CD4-positive, alpha-beta T cell treated with Interleukin-10 for 1 hour (primary cell): Measurements from ENCODE around the gene NOP53.
"Not testable (repeated sequence)": the region's sequence is repeated elsewhere in the genome, so short reads cannot be mapped to it uniquely, and the experiment has no call there.

ENCODE experiments used
- DNase-seq: peaks from one replicate; pipeline ENCODE4 v3.0.0-alpha.2; 2020

The NOP53 gene

DNA sequence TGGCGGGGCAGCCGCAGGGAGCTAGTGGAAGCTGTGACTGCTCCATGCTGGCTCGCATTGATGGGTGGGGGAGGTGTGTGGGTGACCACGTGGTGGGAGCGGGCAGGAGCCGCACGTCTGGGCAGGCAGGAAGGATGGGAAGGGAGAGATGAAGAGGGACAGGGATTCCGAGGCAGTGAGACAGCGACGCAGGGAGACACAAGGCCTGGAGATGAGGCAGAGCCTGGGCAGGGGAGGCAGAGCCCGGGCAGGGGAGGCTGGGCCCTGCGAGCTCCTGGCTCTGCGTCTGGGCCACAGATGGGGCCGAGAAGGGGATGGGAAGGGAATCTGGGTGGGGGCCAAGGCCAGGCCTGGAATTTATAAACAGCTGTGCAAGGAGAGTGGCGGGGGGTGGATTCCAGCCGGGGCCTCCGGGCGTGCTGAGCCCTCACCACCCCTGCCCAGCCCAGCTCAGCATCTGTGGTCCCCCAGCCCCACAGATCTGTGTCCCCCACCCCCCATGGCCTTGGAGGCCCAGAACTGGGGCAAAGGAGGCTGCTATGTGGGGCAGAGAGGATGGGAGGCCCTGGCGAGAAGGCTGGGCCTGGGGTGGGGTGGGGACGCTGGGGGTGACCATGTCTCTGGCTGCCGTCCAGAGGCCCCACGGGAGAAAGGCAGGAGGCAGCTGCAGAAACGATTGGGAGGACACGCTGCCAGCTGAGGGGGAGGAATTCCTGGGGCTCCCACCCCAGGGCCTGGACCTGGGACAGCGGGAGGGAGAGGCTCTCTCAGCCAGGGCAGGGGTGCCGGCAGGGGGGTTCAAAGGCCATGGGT lies 26.1 kb upstream of the NOP53 start:
- DNase-seq, result no peak

DNA sequence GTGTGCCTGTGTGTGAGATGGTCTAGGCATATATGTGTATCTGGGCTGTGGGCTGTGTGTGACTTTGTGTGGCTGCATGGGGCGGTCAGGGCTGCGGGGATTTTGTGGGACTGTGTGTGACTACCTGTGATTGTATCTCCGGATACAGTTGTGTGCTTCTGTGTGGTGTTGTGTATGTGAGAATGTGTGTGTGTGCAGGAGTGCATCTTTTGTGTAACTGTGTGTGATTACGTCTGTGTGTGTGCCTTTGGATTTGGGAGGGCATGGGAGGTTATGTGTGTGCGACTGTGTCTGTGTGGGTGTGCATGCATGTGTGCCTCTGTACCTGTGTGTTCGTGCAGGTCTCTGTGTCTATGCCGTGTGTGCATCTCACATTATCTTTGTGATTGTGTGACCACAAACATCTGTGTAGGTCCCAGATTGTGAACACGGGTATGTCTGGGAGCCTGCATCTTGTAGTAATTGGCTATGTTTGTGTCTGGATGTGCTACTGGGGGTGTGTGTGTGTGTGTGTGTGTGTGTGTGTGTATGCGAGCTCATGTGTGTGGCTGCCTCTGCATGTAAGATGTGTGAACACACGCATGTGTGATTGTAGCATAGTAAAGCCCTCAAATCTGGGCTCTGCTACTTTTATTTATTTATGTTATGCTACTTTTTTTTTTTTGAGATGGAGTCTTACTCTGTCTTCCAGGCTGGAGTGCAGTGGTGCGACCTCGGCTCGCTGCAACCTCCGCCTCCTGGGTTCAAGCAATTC lies 24.5 kb upstream of the NOP53 start:
- no peak for DNase-seq

DNA sequence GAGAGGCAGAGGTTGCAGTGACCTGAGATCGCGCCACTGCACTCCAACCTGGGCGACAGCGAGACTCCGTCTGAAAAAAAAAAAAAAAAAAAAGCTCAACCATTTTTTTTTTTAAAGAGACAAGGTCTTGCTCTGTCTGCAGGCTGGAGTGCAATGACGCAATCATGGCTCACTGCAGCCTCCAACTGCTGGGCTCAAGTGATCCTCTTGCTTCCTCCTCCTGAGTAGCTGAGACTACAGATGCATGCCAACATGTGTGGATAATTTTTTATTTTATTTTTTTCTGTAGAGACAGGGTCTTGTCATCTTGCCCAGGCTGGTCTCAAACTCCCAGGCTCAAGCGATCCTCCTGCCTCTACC lies 21.8 kb upstream of the NOP53 start:
- DNase-seq, result no peak

DNA sequence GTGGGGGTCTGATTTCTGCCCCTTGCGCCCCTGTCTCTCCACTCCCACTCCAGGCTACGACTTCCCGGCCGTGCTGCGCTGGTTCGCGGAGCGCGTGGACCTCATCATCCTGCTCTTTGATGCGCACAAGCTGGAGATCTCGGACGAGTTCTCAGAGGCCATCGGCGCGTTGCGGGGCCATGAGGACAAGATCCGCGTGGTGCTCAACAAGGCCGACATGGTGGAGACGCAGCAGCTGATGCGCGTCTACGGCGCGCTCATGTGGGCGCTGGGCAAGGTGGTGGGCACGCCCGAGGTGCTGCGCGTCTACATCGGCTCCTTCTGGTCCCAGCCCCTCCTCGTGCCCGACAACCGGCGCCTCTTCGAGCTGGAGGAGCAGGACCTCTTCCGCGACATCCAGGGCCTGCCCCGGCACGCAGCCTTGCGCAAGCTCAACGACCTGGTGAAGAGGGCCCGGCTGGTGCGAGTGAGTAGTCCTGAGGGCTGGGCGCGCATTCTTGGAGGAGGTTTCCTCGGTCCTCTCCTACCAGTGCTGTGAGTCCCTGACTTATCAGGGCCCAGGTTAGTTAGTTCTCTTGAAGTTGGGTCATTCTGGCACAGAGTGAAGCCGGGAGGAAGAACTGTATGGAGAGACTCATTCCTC lies 19.5 kb upstream of the NOP53 start:
- DNase-seq, result no peak

DNA sequence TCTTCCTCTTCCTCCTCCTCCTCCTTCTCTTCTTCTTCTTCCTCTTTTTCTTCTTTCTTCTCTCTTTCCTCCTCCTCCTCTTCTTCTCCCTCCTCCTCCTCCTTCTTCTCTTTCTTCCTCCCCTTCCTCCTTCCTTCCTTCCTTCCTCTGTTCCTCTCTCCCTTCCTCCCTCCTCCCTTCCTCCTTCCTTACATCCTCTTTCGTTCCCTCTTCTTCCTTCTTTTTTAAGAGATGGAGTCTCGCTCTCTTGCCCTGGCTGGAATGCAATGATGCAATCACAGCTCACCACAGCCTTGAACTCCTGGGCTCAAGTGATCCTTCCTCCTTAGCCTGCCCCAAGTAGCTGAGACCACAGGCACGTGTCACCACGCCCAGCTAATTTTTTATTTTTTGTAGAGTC lies 18.9 kb upstream of the NOP53 start:
- no peak for DNase-seq

DNA sequence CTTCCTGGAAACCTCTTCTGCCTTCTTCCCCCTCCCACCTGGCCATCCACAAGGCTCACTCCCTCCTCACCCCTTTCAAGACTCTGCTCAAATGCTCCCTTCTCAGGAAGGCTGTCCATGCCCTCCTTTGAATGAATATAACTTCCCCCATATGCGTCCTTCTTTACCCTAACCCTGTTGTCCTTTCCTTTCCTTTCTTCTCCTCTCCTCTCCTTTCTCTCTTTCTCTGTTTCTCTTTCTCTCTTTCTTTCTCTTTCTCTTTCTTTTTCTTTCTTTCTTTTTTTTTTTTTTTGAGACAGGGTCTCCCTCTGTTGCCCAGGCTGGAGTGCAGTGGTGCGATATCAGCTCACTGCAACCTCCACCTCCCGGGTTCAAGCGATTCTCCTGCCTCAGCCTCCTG lies 17.1 kb upstream of the NOP53 start:
- not testable (repeated sequence) for DNase-seq

DNA sequence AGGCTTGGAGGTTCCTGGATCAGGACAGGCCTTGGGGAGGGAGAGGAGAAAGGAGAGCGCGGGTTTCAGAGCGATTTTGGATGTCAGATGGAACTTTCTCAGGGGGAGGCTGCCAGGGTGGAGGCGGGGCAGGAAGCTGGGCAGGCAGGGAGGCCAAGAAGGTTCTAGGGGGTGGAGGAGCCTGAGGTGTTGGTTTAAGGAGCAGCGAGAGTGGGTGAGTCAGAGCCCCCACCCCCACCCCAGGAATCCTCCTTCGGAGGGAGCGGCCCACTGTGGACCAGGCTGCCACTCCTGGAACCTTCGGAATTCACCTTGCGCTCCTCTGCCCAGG lies 15.9 kb upstream of the NOP53 start:
- DNase-seq, result no peak

DNA sequence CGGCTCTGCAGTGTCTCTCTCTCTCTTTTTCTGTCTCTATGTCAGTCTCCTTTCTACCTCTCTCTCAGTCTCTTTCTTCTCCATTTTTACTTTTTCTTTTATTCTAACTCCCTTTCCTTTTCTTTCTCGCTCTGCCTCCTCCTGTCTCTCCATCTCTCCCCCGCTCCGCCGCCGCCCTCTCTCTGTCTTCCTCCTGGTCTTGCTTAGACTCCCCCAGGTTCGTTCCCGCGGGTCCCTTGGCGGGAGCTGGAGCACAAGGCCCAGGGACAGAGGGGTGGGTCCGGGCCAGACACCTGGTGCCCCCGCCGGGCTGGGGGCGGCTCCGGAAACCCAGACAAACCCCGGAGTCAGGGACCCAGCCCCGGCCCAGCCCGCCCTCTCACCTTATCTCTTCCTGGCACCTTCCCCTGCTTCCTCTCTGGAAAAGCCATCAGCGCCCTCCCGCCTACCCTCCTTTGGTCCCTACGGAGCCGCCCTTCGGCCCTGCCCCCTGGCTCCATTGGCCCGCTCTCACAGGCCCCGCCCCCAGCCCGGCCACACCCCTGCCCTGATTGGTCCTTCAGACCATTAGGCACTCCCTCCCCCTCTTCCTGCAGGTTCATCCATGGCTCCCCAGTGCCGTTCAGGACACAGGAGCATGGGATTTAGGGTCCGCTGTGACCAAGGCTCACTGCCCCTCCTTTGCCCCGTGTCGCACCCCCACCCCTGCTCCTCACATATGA lies 15.4 kb upstream of the NOP53 start:
- DNase-seq, result peak; percentile 14

DNA sequence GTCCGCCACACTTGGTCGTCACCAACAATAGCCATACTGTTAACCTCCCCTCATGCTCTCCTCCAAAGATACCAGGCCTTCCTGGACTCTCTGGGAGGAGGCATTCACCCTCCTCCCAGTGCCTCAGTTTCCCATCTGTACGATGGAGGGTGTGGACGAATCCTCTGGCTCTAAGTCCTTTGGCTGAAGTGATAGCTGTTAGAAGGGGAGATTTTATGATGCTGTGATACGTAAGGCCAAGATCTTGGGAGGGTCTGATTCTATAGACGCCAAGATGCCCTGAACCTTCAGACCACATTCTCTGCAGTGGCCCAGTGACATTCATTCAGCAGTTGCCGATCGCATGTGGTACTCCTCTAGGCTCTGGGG lies 14.8 kb upstream of the NOP53 start:
- DNase-seq, result no peak

DNA sequence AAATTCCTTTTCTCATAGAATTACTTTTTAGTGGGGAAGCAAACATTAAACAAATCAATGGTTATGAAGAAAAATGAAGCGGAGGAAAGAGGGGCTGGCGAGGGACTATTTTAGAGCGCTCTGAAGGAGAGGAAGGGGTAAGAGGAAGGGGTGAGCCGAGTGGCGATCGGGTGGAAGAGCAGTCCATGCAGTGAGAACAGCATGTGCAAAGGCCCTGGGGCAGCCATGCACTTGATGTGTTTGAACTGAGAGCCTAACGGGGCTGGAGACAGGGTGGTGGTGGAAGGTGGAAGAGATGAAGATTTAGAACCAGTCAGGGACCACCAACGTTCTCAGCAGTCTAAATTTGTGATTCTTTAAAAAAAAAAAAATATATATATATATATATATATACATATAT lies 14.4 kb upstream of the NOP53 start:
- DNase-seq, result no peak

DNA sequence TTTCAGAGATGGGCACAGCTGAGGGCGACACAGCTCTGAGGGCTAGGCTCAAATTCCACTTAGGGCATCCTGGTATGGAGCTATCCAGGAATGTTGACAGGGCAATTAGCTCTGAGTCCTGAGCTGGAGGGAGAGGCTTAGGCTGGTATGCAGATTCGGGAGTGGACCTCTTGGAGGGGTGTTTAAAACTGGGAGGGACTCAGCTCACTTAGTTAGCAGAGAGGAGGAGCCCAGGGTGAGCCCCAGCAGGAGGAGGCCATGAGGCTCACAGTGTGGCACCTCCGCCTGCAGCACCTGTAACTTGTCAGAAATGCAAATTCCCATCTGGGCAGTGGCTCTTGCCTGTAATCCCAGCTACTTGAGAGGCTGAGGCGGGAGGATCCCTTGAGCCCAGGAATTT lies 10.2 kb upstream of the NOP53 start:
- DNase-seq, result no peak

DNA sequence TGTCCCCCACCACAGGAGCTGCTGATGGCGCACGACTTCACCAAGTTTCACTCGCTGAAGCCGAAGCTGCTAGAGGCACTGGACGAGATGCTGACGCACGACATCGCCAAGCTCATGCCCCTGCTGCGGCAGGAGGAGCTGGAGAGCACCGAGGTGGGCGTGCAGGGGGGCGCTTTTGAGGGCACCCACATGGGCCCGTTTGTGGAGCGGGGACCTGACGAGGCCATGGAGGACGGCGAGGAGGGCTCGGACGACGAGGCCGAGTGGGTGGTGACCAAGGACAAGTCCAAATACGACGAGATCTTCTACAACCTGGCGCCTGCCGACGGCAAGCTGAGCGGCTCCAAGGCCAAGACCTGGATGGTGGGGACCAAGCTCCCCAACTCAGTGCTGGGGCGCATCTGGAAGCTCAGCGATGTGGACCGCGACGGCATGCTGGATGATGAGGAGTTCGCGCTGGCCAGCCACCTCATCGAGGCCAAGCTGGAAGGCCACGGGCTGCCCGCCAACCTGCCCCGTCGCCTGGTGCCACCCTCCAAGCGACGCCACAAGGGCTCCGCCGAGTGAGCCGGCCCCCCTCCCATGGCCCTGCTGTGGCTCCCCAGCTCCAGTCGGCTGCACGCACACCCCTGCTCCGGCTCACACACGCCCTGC lies 4.4 kb upstream of the NOP53 start:
- no peak for DNase-seq

DNA sequence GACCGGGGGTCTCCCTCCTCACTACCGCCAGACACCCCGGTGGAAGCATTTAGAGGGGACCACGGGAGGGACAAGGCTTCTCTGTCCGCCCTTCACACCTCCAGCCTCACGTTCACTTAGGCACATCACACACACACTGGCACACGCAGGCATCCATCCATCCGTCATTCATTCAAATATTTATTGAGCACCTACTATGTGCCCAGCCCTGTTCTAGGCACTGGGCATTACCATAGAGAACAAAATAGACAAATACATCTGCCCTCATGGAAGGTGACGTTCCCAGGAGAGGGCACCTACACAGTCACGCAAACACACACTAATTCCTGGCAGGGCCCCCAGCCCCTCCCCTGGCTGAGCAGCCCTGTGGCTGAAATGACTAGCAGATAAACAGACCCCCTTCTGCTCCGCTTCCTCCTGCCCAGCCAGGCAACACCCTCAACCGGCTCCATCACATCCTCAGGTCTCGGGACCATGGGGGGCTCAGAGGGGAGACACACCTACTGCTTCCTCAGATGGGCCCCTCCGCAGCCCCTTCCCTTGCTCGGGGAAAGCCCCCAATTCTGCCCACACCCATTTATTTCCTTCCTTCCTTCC lies 3.7 kb upstream of the NOP53 start:
- DNase-seq, result no peak

DNA sequence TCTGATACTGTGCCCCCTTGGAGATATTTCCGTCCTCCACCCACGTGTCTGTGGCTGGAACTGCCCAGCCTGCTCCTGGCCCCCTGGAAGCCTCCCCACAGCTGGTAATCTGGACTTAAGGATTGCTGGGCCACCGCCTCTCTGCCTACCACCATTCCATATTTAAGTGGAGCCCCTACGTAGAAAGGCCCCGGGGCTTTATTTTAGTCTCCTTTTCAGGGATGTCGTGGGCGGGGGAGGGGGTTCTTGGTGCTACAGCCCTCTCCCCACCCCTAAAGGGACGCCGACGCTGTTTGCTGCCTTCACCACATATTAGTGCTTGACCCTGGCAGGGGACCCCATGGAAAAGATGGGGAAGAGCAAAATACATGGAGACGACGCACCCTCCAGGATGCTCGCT lies 2.7 kb upstream of the NOP53 start:
- no peak for DNase-seq

DNA sequence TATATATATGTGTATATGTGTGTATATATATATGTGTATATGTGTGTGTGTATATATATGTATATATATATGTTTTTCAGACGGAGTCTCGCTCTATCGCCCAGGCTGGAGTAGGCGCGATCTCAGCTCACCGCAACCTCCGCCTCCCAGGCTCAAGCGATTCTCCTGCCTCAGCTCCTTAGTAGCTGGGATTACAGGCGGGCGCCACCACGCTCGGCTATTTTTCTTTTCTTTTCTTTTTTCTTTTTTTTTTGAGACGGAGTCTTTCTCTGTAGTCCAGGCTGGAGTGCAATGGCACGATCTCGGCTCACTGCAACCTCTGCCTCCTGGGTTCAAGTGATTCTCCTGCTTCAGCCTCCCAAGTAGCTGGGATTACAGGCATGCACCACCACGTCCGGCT lies 783 bp downstream of the NOP53 start:
- DNase-seq, result not testable (repeated sequence)

DNA sequence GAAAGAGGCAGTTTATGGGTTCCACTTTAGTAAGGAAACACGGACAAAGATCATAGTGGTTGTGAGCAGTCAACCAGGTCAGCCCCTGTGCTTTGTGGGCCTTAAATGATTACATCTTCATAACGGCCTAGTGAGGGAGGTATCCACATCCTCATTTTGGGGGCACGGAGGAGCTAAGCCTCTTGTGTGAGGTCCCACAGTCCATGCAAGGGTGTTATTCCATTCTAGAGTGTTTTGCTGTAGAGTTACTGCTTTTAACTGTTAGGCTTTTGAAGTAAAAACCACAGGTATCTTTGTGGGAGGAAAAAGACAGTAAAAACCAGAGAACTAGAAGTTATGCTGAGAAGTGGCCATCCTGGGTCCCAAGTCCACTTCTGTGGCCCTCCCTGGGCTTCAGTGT lies 4.0 kb downstream of the NOP53 start:
- no peak for DNase-seq

DNA sequence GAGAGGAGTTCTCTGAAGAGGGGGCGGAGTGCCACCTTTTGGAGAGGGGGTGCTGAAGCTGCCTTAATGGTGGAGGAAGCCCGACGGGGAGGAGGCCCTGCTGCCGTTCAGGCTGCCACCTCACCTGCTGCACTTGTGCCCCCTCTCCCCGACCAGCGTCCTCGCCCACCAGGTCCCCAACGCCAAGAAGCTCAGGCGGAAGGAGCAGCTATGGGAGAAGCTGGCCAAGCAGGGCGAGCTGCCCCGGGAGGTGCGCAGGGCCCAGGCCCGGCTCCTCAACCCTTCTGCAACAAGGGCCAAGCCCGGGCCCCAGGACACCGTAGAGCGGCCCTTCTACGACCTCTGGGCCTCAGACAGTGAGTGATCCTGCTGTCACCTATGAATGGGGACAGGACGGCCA lies 5.4 kb downstream of the NOP53 start:
- no peak for DNase-seq

DNA sequence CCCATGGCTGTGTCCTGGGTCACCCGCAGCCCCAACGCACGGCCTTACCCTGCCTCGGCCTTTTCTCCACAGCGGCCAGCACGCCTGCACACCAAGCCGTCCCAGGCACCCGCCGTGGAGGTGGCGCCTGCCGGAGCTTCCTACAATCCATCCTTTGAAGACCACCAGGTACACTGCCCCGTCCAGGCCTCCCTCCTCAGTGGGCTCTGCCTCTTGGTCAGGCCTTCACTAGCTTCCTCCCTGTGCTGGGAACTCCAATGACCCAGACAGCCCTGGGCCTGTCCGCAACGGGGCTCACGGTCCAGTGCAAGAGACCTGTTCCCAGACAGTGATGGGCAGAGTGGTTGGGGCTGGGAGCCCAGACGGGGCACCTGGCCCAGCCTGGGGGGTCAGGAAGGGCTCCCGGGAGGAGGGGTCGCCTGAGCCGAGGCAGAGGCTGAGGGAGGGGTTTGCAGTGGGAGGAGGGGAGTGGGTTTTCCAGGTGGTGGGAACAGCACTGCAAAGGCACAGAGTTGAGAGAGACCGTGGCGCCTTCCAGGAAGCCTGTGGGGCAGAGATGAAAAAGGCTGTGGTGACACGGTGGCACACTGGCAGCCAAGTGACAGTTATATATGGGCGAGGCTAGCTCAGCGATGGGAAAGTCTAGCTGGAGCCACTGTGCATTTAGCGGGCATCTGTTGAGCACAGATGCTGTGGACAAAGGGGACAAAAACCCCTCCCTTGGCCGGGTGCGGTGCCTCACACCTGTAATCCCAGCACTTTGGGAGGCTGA lies 7.3 kb downstream of the NOP53 start:
- DNase-seq, result no peak

DNA sequence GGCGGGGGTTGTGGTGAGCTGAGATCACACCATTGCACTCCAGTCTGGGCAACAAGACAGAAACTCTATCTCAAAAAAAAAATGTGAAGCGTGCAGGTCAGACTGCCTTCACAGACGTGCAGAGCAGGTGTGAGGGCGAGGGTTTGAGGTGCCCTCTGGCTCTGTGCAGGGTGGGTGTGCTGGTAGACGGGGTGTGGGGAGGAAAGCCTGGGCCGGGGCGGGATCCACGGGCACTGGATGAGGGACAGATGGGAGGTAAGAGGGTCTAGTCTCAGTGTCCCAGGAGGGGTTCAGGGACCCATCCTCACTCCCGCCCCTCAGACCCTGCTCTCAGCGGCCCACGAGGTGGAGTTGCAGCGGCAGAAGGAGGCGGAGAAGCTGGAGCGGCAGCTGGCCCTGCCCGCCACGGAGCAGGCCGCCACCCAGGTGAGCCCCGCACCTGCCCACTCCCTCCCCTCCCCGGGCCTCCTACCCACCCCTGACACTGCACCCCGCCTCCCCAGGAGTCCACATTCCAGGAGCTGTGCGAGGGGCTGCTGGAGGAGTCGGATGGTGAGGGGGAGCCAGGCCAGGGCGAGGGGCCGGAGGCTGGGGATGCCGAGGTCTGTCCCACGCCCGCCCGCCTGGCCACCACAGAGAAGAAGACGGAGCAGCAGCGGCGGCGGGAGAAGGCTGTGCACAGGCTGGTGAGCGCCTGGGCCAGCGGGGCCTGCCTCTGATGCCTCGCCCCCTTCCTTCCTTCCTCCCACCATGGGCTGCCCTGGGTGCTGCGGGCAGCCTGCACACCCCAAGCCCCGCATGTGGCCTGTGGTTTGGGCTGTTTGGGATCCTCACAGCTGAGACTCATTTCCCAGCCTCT lies 9.1 kb downstream of the NOP53 start:
- DNase-seq, result no peak

DNA sequence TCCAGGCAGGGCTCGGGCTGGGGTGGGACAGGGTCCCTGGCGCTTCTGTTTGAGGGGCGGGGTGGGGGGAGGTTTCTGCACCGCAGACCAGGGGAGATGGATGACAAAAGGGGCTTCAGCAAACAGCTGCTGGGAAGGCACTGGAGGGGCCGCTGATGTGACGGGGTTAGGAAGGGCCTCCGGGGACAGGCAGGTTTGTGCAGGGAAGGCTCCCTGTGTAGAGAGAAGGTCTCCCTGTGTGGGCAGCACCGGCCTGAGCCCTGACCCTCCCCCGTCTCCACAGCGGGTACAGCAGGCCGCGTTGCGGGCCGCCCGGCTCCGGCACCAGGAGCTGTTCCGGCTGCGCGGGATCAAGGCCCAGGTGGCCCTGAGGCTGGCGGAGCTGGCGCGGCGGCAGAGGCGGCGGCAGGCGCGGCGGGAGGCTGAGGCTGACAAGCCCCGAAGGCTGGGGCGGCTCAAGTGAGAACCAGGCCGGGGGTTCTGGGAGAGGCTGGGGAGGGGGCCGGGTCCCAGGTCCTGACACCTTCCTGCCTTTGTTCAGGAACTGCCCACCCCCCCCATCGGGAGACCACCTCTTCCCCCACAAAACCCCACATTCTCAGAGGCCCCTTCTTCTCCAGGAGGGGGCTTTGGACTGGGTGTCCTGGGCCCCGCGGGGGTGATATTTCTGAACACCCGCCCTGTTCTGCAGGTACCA lies 9.9 kb downstream of the NOP53 start:
- no peak for DNase-seq
